ENCODE data around the gene CFAP298.

The CFAP298 gene

DNA sequence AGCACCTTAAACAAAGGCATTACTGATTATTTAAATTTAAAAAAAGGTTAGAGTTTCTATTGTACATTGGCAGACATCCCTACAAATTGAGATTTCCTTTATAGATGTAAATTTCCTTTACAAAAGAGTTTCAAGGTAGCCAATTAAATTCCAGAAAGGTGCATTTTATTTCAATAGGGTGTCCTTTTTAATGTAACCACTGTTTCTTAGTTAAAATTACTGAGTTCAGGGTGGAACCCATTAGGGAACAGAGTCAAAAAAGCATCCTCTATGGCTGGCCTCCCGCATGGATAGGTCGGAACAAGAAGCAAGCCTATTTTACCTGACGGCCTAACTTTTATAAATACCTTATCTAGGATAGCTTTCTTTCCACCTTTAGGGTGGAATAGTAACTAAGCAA is 51.3 kb downstream of the CFAP298 start:
- in situ Hi-C loops (cut with HindIII; ENCODE audit: low sequenced_read_pairs) = no loop called here
- H3K4me3 ChIP-seq (ENCODE audit: low read depth, low read length) = no peak overlapping the region
- DNase-seq (ENCODE audit: low read depth) = no peak
- TF ChIP-seq CTCF (IDR thresholded peaks at IDR 0.05; ENCODE audit: low read depth, low read length, missing control alignments) = no peak

DNA sequence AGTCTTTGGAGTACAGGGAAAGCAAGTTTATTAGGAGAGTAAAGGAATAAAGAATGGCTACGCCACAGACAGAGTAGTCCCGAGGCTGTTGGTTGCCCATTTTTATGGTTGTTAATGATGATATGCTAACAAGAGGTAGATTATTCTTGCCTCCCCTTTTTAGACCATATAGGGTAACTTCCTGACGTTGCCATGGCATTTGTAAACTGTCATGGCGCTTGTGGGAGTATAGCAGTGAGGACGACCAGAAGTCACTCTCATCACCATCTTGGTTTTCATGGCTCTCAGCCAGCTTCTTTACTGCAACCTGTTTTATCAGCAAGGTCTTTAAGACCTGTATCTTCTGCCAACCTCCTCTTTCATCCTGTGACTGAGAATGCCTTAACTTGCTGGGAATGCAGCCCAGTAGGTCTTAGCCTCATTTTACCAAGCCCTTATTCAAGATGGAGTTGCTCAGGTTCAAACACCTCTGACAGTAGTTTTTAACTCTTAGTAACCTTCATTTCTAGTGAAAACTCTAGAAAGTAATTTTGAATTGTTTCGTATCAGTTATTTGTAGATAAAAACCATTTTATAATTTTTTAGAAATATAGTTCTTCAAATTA is 53.1 kb downstream of the CFAP298 start:
- no peak overlapping the region for H3K4me3 ChIP-seq (ENCODE audit: low read depth, low read length)
- no peak for TF ChIP-seq CTCF (IDR thresholded peaks at IDR 0.05; ENCODE audit: low read depth, low read length, missing control alignments)
- in situ Hi-C loops (cut with HindIII; ENCODE audit: low sequenced_read_pairs) = no loop called here
- no peak for DNase-seq (ENCODE audit: low read depth)

DNA sequence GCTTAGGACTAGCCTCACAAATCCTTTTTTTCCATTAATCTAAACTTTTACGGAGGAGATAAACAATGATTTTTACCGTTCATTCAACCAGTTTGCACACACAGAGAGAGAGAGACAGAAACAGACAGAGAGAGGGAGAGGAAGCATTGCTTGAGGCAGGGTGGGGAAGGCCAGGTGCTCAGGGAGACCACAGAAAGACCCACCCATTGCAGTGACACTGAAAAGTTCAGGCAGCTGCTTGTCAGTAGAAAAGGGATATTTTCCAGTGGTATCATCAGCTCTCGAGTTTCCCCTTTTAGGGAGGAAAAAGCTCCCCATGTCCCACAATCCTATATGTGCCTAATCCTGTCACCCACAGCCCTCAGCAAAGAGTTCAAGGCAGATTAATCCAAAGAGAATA is 54.1 kb downstream of the CFAP298 start:
- no peak overlapping the region for H3K4me3 ChIP-seq (ENCODE audit: low read depth, low read length)
- DNase-seq (ENCODE audit: low read depth) = no peak
- in situ Hi-C loops (cut with HindIII; ENCODE audit: low sequenced_read_pairs) = no loop called here
- TF ChIP-seq CTCF (IDR thresholded peaks at IDR 0.05; ENCODE audit: low read depth, low read length, missing control alignments) = no peak

DNA sequence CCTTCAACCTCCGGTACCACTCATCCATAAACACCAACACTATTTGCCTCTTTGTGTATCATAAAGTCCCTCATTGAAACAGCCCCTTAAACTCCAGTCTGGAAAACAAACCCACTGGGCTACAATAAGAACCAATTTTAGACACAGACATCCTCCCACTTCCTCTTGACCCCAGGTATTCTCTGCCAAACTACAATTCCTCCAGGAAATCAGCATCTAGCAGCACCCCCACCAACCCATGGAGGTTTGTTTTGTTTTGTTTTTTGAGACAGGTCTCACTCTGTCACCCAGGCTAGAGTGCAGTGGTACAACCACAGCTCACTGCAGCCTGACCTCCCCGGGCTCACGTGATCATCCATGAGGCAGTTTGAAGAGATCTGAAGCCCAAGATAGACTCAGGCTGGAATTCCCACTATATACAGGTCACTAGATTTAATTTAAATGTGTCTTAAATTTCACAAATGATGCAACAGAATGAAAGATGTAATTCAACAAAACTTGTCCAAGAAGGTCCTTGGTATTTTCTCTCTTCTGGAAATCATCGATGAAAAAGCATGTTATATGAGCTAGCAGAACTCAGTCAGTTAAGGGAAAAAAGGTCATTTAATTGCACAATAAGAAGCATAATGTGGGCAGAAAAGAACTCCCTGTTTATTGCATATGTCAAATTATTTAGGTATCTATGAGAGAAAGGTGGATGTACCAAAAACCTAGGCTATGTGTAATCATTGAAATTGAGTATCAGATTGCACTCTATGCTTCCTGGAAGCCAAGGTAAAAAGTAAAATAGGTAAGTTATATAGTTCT is 57.1 kb downstream of the CFAP298 start:
- TF ChIP-seq CTCF (IDR thresholded peaks at IDR 0.05; ENCODE audit: low read depth, low read length, missing control alignments) = no peak
- no peak overlapping the region for H3K4me3 ChIP-seq (ENCODE audit: low read depth, low read length)
- no peak for DNase-seq (ENCODE audit: low read depth)
- in situ Hi-C loops (cut with HindIII; ENCODE audit: low sequenced_read_pairs) = no loop called here

- in situ Hi-C loops (cut with HindIII; ENCODE audit: low sequenced_read_pairs) = no loop called here
- no peak for TF ChIP-seq CTCF (IDR thresholded peaks at IDR 0.05; ENCODE audit: low read depth, low read length, missing control alignments)
- DNase-seq (ENCODE audit: low read depth) = no peak
- H3K4me3 ChIP-seq (ENCODE audit: low read depth, low read length) = no peak overlapping the region
Observed at GRCh38 chr21:32549886-32550285, 62.3 kb downstream of the CFAP298 start.

GRCh38 chr21:32549440-32549839 is 62.7 kb downstream of the CFAP298 start:
- no peak for DNase-seq (ENCODE audit: low read depth)
- in situ Hi-C loops (cut with HindIII; ENCODE audit: low sequenced_read_pairs) = no loop called here
- no peak overlapping the region for H3K4me3 ChIP-seq (ENCODE audit: low read depth, low read length)
- TF ChIP-seq CTCF (IDR thresholded peaks at IDR 0.05; ENCODE audit: low read depth, low read length, missing control alignments) = no peak
